ENCODE results near the gene AIRE.
A peak's percentile ranks its signal among the peaks of the same experiment; 100 is the strongest.

The AIRE gene

DNA sequence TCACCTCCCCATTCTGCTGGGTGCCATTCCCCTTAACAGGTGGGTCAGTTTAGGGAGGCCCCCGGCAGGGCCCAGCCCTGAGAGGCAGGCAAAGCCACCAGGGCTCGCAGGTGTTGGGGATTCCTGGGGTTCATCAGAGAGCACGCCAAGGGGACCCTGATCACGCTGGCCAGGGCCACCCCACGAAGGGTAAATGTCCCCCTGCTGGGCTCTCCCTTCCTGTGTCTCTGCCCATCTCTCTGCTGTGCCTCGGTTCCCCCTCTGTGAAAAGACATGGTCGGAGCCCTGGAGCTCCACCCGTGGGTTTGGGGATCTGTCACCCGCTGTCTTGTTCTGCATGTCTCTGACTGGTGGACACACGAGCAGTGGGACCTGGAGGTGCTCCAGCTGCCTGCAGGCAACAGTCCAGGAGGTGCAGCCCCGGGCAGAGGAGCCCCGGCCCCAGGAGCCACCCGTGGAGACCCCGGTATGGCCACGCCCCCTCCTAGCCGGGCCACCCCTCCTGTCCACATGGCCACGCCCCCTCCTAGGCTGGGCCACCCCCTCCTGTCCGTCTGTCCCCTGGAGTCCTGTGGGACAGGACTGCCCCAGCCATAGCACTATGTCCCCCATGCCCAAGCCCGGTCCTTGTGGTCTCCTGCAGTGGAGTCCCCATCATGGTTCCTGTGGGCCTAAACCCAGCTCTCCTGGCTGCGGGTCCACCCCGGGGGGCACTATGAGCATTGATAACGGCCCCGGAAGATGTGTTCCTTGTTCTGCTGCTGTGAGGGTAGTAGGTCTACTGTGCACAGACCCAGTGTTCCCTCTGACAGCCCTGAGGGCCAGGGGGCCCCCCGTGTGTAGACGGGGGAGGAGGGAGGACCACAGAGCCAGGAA, 6.5 kb downstream of the AIRE start:
- peak; percentile 39 for DNase-seq

DNA sequence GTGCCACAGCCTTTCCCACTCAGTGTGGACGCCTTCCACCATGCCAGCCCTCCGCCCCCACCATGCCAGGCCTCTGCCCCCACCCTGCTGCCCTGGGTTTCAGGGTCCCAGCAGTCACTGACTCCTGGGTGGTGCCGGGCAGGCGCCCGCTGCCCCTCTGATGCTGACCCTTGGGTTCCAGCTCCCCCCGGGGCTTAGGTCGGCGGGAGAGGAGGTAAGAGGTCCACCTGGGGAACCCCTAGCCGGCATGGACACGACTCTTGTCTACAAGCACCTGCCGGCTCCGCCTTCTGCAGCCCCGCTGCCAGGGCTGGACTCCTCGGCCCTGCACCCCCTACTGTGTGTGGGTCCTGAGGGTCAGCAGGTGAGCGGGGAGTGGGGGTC, 7.1 kb downstream of the AIRE start:
- no peak for DNase-seq

DNA sequence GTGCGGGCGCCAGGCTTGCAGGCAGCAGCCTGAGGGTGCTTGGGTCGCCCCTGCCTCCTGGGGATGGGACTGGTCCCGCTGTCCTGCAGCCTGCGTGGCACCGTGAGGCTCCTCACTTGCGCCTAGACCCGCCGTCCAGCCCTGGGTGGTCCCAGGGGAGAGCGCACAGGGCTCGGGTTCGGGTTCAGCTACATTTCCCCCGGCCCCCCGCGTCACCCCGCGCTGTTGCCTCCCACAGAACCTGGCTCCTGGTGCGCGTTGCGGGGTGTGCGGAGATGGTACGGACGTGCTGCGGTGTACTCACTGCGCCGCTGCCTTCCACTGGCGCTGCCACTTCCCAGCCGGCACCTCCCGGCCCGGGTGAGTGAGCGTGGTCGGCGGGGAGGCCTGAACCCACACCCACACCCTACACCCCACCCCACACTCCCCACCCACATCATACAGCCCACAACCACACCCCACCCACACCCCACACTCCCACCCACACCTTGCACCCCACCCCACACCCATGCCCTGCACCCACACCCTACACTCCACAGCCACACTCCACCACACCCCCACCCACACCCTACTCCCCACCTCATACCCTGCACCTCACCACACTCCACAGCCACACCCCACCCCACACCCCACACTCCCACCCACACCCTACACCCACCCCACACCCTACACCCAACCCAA, 8.0 kb downstream of the AIRE start:
- no peak for DNase-seq

DNA sequence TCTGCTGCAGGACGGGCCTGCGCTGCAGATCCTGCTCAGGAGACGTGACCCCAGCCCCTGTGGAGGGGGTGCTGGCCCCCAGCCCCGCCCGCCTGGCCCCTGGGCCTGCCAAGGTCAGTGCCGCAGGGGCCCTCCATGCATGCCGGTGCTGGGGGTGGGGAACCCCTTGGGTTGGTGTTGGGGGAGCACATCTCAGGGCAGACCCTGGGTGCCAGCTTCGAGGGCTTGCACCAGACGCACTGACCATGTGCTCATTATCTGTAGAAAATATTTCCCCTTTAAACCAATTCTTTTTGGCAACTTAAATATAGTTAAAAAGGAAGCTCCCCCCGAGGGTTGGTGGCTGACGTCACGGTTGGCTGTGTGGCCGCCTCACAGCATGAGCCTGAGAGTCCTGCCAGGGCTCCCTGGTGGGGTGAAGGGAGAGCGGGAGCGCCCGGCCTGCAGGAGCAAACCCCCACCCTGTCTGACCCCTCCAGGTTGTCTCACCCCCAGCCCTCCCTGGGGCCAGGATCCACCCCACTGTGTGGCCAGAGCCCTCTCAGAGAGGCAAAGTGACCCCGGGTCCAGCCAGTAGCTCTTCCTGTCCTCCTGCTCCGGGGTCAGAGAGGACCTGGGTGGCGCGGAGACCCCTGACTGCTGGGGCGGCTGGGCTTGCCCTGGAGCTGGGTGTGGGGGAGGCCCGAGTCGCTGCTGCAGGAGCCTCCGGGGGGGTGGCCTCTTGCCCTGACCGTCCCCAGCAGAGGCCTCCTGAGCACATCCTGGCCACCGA, 8.9 kb downstream of the AIRE start:
- no peak for DNase-seq

DNA sequence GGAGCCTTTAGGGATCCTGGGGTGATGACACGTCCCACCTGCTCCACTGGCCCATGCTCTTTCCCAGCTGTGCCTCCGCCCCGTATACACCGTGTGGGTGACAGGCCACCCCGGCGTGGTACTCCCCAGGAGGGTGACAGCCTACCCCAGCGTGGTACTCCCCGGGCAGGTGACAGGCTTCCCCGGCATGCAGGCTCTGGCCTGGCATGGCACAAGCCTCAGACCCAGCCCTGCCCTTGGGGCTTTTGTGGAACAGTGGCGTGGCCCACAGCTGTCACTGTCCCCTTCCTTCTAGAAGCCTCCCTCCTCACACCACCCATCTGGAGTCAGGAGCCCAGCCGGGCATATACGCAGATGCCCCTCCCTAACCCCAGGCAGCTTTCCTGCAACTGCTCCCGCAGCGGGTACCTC, 9.5 kb downstream of the AIRE start:
- DNase-seq = no peak

DNA sequence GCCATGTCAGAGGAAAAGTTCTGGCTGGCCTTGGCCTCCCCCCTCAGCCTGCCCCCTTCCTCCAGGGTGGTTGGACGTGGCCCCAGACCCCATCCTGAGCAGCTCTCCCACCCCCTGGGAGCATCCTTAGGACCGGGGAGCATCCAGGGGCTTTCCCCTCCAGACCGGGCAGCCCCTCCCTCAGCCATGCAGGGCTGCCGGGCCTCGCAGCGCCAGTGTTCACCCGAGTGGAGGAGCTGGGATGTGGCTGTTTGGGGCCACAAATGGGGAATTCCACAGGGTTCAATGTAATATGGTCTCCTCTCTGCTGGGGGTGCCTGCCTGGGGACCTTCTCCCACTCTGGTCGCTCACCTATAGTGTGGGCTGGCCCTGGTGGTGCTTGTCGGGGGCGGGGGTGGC, 10.0 kb downstream of the AIRE start:
- DNase-seq = no peak

DNA sequence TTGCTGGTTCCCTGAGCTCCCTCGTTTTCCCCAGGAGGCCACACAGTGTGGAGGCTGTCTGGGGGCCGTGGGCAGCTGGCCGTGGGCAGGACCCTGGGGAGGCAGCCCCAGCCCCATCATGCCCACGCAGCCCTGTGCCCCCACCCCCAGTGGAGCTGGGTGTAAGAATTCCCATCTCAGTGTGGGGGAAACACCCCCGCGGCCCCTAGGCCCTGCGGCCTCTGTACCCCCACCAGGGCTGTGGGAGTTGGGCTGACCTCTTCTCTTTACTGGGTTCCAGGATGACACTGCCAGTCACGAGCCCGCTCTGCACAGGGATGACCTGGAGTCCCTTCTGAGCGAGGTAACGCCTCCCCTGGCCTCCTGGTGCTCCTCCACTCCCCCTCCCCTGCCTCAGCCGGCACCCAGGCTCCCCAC, 10.4 kb downstream of the AIRE start:
- DNase-seq = no peak

DNA sequence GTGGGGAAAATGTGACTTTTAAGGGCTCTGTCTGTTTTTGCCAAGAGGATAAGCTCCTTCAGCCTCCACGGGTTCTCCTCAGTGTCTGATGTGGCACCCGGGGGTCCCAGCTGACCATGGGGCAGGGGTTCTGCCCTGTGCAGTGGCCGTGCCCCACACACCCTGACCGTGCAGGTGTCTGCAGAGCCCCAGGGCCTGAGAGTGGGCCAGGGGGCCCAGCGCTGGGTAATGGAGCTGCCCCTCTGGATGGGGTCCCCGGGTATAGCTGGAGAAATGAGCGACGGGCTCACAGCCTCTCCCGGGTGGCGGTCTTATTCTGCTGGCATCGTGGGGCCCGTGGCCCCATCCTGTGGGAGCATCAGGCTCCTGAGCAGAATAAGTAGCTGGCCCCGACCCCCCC, 11.2 kb downstream of the AIRE start:
- DNase-seq = no peak

DNA sequence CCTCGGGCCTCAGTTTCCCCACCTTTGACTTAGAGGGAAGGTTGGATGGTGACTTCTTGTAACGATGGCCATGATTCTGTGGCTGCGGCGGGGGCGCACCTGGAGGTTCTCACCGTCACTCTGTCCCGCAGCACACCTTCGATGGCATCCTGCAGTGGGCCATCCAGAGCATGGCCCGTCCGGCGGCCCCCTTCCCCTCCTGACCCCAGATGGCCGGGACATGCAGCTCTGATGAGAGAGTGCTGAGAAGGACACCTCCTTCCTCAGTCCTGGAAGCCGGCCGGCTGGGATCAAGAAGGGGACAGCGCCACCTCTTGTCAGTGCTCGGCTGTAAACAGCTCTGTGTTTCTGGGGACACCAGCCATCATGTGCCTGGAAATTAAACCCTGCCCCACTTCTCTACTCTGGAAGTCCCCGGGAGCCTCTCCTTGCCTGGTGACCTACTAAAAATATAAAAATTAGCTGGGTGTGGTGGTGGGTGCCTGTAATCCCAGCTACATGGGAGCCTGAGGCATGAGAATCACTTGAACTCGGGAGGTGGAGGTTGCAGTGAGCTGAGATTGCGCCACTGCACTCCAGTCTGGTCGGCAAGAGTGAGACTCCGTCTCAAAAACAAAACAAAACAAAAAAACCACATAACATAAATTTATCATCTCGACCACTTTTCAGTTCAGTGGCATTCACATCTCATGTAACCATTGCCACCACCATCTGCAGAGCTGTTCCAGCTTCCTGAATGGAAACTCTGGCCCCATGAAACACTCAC, 12.0 kb downstream of the AIRE start:
- DNase-seq = peak; percentile 93

DNA sequence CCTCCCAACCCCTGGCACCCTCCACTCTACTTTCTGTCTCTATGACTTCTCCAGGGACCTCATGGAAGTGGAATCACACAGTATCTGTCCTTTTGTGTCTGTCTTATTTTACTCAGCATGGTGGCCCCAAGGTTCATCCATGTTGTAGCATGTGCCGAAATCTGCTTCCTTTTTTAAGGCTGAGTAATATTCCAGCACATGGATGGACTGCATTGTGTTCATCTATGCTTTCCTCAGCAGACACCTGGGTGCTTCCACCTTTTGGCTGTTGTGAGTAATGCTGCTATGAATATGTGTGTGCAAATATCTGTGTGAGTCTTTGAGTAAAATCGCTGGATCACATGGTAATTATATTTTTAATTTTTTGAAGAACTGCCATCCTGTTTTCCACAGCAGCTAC, 12.6 kb downstream of the AIRE start:
- no peak for DNase-seq

DNA sequence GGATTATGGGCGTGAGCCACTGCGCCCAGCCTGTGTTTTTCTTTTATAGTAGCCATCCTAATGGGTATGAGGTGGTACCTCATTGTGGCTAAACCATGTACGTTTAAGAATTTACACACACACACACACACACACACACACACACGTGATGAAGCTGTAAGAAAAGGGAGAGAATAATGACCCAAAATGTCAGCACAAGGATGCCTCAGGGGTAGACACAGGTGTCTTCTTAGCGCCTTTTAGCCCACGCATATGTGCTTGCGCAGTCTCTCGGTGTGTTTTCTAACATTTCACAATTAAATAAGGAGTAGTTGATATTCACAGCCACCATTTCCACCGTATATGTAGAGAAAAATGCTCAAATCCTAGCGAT, 13.4 kb downstream of the AIRE start:
- no peak for DNase-seq

DNA sequence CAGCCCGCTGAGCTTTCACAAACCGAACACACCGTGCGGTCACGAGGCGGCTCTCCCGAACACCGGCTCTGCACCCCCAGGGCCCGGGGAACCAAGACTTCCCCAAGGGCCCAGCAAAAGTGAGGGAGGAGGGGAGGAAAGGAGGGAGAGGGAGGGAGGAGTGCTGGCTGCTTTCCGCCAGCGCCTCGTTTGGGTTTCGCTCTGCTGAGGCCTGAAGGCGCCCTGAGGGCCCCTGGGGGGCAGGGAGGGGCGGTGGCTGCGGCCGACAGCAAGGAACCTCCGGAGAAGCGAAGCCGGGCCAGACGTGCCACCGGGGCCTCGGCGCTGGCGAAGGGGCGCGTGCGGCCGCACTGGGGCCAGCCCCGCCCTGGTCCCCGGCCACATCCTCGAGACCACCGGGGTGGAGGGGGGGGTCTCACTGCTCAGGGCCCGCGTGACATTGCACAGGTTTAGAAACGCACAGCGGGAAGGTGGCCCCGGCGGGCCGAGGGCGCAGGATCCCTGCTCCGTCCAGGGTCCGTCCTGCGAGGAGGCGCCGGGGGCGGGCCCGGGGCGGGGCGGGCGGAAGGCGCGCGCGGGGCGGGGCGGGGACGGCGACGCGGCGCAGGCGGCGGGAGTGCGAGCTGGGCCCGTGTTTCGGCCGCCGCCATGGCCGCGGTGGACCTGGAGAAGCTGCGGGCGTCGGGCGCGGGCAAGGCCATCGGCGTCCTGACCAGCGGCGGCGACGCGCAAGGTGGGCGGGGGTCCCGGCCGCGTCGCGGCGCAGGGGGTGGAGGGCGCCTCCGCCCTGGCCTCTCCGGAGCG, 14.0 kb downstream of the AIRE start, which contains the start of gene PFKL:
PFKL (plus strand) TSS at position 596 of the 804 bp plus-strand sequence; CDS start at position 649, 53 bp downstream.
- peak; percentile 70 for DNase-seq

DNA sequence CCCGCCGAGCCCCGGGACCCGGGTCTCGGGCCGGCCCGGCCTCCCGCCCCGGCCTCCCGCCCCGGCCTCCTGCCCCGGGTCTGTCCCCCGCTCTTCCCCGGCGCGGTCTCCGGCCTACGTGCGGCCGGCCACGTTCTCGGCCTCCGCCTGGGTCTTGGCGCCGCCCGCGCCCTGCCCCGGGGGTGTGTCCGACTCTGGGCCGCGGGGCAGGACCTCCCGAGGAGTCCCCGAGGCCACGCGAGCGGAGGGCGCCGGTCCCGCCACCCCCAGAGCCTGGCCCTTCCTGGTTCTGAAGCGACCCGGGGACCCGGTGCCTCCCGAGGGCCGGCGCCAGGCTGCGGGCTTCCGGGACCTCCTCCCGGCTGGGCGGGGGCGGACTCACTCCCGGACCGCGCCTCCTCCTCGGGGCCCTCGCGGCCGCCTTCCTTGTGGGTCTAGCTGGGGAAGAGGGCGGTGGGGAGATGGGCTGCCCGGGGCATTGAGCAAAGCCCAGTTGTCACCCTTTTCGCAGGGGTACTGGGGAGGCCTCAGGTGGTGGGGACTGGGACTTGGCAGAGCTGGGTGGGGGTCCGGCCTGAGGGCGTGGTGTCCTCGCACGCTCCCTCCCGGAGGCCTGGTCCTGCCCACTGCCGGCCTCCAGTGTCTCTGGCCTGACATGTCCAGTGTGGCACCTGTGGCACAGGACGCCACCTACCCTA, 14.7 kb downstream of the AIRE start:
- peak; percentile 42 for DNase-seq

DNA sequence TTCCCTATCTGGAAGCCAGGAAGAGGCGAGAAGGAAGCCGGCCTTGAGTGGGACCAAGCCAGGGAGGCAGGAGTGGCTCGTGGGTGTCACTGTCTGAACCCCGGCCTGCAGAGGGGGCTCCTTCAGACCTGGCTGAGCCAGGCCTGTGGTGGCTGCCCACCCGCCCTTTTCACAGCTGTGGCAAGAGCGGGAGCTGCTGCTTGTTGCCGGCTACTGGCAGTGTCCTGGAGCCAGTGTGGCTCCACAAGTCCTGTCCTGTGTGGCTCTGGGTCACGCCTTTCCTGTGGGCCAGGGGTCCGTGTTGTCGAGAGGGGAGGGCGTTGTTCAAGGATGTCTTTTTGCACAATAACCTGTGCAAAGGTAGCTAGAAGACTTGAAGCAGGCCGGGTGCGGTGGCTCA, 15.5 kb downstream of the AIRE start:
- no peak for DNase-seq

DNA sequence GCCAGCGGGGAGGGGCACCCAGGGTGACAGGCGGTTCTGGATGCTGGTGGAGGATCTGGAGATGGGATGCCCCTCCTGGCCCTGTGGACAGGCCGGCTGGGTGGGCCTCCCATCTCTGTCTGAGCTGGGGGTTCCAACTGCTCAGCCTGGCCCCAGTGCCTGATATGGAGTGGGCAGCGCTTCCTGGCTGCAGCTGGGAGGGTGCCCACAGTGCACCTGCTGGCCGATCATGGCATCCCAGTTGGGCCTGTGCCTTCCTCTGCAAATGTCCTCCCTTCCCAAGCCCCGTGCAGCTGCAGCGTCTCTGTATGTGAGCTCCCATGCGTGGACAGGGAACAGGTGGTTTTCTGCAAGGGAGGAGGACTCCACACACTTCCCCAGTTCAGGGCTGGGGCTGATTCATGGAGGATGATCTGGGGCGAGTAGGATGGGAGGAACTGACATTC, 16.3 kb downstream of the AIRE start:
- DNase-seq = no peak

DNA sequence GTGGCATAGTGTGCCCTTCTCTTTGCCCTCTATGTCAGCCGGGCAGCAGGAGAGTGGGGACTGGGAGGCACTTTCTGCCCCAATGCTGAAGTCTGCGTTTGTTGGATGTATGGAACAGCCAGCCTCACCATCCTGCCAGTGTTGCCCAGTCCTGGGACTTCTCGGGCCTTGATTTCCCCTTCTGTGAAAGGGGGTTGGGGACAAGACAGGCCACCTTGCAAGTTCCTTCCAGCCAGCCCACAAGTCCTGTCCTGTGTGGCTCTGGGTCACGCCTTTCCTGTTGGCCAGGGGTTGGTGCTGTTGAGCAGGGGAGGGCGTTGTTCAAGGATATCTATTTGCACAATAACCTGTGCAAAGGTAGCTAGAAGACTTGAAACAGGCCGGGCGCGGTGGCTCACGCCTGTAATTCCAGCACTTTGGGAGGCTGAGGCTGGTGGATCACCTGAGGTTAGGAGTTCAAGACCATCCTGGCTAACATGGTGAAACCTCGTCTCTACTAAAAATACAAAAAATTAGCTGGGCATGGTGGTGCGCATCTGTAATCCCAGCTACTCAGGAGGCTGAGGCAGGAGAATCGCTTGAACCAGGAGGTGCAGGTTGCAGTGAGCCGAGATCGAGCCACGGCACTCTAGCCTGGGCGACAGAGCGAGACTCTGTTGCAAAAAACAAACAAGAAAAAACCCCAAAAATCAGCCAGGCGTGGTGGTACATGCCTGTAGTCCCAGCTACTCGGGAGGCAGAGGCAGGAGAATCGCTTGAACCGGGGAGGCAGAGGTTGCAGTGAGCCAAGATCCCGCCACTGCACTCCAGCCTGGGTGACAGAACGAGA, 17.1 kb downstream of the AIRE start:
- DNase-seq = peak; percentile 52

DNA sequence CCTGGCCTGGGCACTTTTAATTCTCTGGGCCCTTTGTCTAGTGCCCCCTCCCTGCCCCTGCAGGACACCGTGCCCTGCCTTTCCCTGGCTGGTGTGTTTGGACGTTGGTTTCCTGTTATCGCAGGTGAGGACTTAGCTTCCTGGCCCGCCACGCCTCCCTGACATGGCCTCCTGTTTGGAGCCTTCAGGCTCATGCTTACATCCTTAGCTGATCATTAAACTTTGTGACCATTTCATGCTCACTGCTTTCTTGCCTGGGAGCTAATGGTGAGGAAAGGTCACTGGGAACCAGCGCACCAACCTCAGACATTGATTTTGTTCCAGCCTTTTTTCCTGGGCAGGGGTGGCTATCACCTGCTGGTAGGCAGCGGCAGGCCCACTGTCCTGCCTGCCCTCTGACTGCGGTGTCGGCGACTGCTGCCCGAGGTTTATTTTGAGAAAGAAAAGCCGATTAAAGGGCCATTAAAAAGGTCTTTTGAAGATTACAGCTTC, 17.9 kb downstream of the AIRE start:
- DNase-seq = peak; percentile 58

DNA sequence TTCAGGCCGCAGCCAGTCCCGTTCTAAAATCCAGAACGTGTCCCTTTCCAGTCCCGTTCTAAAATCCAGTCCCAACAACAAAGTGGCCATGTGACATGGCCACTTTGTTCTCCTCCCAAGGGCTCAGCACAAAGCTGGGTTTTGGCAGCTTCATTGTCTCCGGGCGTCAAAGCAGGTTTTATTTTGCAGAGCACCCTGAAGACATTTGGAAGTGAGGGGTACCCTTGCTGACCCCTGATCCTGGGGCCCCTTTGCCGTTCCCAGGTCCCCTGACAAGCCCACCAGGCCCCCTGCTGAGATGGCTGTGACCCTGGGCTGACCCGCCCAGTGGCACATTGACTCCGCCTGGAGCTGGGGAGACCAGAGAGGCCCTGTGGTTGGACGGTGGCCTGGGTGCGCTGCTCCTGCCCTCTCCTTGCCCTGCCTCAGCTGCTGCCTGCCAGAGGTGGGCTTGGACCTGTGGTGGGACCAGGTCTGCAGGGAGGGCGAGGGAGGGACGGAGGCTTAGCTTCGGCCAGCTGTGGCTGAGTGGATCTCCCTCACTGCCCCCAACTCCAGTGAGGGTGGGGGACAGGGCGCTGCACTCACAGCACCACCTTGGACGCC, 18.4 kb downstream of the AIRE start:
- DNase-seq = no peak

DNA sequence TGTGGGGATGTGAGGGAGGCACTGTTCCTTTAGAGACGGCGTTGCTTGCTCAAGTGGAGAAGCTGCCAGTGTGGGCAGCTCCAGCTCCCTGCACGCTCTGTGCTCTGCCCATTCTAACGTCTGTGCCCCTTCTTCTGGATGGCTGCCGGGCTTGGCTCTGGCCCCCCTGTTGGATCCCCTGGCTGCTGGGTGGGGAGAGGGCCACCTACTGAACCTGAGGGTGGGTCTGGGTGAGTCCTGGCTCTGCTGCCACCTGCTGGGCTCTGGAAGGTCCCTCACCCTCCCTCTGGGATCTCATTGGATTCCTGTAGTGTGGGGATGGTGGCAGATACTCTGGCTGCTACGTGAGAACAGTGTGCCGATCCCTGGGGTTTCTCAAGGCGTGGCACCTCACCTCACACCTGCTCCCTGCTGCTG, 19.2 kb downstream of the AIRE start:
- peak; percentile 89 for DNase-seq

DNA sequence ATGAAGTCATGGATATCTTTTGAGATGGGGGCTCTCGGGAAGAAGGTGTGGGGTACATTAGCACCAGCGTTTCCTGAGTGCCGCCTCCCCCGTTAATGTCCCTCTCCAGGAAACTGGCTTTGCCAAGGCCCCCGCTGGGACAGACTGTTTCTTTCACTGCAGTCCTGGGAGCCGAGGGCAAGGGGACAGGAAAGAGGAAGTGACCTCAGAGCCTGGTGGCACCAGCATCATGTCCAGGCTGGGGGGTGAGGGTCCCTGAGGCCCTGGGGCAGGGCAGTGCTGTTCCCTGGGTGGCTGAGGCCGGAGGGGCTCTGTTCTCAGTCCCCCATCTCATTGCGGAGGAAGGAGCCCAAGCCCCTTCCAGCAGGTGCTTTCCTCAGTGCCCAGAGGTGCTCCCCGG, 20.0 kb downstream of the AIRE start:
- no peak for DNase-seq

All from NCI-H82 (cell line).